Skeletal muscle cell (primary cell): ENCODE data around the gene ABCC1.

ENCODE experiments used
- DNase-seq: peaks from one replicate; pipeline ENCODE4 v3.0.0-alpha.2; 2010; ENCODE audit warnings: low read depth
- H3K4me3 ChIP-seq: 2 replicates; pipeline ENCODE4 v1.5.1; 2011; ENCODE audit warnings: low read depth, mild to moderate bottlenecking, control low read depth, low read length, moderate library complexity

The ABCC1 gene

GRCh38 chr16:16013812-16014211, 64.4 kb downstream of the ABCC1 start:
- DNase-seq = no peak
- H3K4me3 ChIP-seq = no peak overlapping the region

DNA sequence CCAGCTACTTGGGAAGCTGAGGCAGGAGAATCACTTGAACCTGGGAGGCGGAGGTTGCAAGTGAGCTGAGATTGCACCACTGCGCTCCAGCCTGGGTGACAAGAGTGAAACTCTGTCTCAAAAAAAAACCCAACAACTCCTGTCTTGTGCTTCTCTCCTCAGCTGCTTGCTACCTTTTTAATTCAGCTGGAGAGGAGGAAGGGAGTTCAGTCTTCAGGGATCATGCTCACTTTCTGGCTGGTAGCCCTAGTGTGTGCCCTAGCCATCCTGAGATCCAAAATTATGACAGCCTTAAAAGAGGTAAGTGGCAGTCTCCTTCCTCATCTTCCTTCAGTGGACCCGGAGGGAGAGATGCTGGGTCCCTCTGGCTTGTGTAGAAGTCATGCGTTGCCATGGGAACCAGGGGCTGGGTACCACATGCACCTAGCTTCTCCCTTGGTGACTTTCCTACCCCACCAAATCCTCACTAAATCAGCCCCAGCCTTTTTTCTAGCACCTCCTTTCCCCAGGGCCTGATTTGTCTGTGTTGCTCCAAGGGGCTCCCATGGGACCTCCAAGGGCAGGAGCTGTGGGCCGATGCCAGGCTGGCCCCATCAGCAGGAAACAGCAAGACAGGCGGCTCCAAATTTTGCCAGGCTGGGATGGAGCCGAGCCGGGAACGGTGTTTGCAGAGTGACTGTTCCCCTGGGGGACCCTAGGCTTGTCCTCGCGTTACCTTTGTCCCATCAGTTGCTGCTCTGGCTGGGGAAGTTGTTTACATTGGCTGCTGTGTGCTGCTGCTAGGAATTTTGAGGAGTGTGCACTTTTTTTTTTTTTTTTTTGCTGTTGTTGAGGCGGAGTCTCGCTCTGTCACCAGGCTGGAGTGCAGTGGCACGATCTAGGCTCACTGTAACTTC, 65.2 kb downstream of the ABCC1 start:
- H3K4me3 ChIP-seq = no peak overlapping the region
- DNase-seq = no peak

GRCh38 chr16:16015849-16016248, 66.4 kb downstream of the ABCC1 start:
- DNase-seq = no peak
- H3K4me3 ChIP-seq = no peak overlapping the region

- no peak for DNase-seq
- no peak overlapping the region for H3K4me3 ChIP-seq
Measured at GRCh38 chr16:16016388-16016964, 67.1 kb downstream of the ABCC1 start.

DNA sequence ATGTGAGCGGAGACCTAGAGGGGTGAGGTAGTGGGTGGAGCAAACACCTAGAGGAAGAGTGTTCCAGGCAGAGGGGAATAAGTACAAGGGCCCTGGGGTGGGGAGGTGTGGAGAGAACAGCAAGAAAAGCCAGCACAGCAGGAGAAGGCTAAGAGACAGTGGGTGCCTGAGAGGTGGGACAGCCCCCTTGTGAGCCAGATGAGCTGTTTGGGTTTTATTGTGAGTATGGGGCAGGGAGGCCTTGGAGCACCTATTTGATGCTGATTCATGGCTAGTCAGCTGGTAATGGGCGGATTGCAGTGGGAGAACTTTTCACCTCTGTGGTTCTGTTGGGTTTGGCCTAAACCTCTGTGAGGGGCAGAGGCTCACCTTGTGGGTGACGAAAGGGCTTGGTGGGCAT, 68.4 kb downstream of the ABCC1 start:
- no peak overlapping the region for H3K4me3 ChIP-seq
- no peak for DNase-seq

- DNase-seq = no peak
- no peak overlapping the region for H3K4me3 ChIP-seq
Measured at GRCh38 chr16:16018705-16019104, 69.3 kb downstream of the ABCC1 start.

GRCh38 chr16:16019488-16019887, 70.1 kb downstream of the ABCC1 start:
- no peak overlapping the region for H3K4me3 ChIP-seq
- DNase-seq = no peak

GRCh38 chr16:16020291-16020690, 70.9 kb downstream of the ABCC1 start:
- H3K4me3 ChIP-seq = no peak overlapping the region
- DNase-seq = no peak

GRCh38 chr16:16021020-16021419, 71.6 kb downstream of the ABCC1 start:
- no peak for DNase-seq
- no peak overlapping the region for H3K4me3 ChIP-seq

GRCh38 chr16:16021646-16021987, 72.2 kb downstream of the ABCC1 start:
- H3K4me3 ChIP-seq = no peak overlapping the region
- no peak for DNase-seq

GRCh38 chr16:16021988-16022682, 72.7 kb downstream of the ABCC1 start:
- H3K4me3 ChIP-seq = no peak overlapping the region
- DNase-seq = peak; percentile 81

GRCh38 chr16:16022683-16023064, 73.3 kb downstream of the ABCC1 start:
- DNase-seq = no peak
- no peak overlapping the region for H3K4me3 ChIP-seq

DNA sequence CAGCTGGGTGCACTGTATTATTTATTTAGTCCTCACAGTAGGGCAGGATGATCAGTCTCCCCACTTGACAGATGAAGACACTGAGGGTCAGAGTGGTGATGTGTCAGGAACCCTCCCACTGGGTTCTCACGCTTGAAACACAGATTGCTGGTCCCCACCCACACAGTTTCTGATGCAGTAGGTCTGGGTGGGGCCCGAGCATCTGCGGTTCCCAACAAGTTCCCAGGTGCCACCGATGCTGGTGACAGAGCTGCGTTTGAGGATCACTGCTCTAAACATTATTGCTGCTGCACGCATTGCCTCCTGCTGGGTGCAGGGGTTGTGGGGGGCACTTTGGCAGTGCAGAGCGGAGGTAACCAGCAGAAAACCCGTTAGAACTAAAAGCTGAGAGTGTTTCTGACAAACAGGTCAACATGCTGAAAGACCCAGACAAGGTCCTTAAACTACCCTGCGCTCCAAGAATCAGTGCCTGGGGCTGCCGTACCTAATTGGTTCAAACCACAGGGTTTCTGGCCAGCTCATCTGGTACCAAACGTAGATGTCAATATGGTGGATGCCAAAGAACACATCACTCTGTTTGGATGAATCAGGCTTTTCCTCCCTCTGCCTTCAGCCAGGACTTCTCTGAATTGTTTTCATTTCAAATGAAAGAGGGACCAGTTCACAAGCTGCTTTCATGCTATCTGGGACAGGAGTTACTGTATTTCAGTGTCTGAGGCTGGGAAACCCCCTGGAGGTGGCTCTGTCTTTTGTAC, 76.0 kb downstream of the ABCC1 start:
- H3K4me3 ChIP-seq = no peak overlapping the region
- peak; percentile 78 for DNase-seq

- DNase-seq = no peak
- H3K4me3 ChIP-seq = no peak overlapping the region
Measured at GRCh38 chr16:16027728-16028310, 78.4 kb downstream of the ABCC1 start.

GRCh38 chr16:16028311-16028999, 79.0 kb downstream of the ABCC1 start:
- DNase-seq = no peak
- no peak overlapping the region for H3K4me3 ChIP-seq

- no peak for DNase-seq
- H3K4me3 ChIP-seq = no peak overlapping the region
Measured at GRCh38 chr16:16029431-16030011, 80.1 kb downstream of the ABCC1 start.

- no peak overlapping the region for H3K4me3 ChIP-seq
Measured at GRCh38 chr16:16030449-16030848, 81.0 kb downstream of the ABCC1 start.

DNA sequence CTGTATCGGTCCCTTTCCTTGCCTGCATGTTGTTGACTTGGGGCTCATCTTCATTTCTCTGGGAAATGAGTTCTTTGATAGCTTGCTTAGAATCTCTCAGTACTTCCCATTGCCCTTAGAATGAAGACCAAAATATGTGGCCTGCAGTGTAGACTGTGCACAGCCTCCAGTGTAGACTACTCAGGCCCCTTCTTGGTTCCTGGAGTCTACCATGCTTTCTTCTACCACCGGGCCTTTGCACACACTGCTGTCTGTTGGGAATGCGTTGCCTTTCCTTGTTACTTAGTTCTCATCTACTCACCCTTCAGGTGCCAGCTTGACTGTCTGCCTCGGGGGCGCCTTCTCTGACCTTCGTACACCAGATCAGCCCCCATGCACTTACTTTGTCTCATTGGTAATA, 82.0 kb downstream of the ABCC1 start:
- DNase-seq = no peak

More at GRCh38 chr16:16030449-16030848, 81.0 kb downstream of the ABCC1 start:
- DNase-seq = no peak

More for the DNA sequence above, 82.0 kb downstream of the ABCC1 start:
- no peak overlapping the region for H3K4me3 ChIP-seq
